ENCODE measurements around the gene ILDR1.

DNA sequence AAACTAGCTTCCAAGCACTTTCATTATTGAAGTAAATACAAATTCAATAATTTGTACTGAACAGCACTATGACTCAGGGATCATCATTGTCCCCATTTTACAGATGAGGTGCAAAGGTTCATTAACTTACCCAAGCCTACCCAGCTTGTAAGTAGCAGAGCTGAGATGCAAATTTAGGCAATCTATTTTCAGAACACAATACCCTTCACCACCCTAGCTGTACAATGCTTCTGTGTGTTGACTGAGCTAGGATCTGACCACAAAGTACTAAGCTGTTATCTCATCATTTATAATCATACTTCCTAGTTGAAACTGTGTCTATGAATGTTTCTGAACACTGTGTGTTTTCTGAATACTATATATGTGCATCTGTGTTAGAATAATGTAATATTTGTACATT lies 3.2 kb upstream of the ILDR1 start:
- TF ChIP-seq, protein P1, sequence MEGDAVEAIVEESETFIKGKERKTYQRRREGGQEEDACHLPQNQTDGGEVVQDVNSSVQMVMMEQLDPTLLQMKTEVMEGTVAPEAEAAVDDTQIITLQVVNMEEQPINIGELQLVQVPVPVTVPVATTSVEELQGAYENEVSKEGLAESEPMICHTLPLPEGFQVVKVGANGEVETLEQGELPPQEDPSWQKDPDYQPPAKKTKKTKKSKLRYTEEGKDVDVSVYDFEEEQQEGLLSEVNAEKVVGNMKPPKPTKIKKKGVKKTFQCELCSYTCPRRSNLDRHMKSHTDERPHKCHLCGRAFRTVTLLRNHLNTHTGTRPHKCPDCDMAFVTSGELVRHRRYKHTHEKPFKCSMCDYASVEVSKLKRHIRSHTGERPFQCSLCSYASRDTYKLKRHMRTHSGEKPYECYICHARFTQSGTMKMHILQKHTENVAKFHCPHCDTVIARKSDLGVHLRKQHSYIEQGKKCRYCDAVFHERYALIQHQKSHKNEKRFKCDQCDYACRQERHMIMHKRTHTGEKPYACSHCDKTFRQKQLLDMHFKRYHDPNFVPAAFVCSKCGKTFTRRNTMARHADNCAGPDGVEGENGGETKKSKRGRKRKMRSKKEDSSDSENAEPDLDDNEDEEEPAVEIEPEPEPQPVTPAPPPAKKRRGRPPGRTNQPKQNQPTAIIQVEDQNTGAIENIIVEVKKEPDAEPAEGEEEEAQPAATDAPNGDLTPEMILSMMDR (conservative IDR thresholded peaks at IDR 0.05; ENCODE audit: low read length): no peak
- TF ChIP-seq EZH2phosphoT487 (IDR thresholded peaks at IDR 0.05; ENCODE audit: borderline replicate concordance, low read depth, low read length): no peak
